Activated CD4-positive, alpha-beta memory T cell treated with anti-CD3 and anti-CD28 coated beads, Interleukin-2, amount 10 ng/mL, durations not matched to agents 7 days and 5 days (primary cell): ENCODE measurements around the gene STARD13. TPM values are rescaled to one million over a fixed set of nuclear protein-coding genes. Genes with fewer than 3 reads are reported as not detected.

Experiments used
- CTCF ChIA-PET: fragments of 350-600 bp; sonication (Branson Sonifier 250); formaldehyde crosslinking; loops from one replicate; lab custom pipeline; 2021; ENCODE audit warnings: antibody characterized with exemption, inconsistent platforms; lab: Charles Lee
- POLR2A ChIA-PET: fragments of 350-600 bp; sonication (Branson Sonifier 250); formaldehyde crosslinking; loops from one replicate; lab custom pipeline; 2021; ENCODE audit warnings: antibody characterized with exemption; lab: Charles Lee
- DNase-seq: peaks from one replicate; pipeline ENCODE4 v3.0.0-alpha.2; 2020
- H3K27ac Mint-ChIP-seq: one replicate; pipeline ENCODE4 v1.8.0; 2021; ENCODE audit warnings: mild to moderate bottlenecking, mixed read lengths
- H3K27me3 Mint-ChIP-seq: one replicate; pipeline ENCODE4 v1.8.0; 2021; ENCODE audit warnings: mixed read lengths
- H3K36me3 Mint-ChIP-seq: one replicate; pipeline ENCODE4 v1.8.0; 2021; ENCODE audit warnings: low read depth, mixed read lengths
- H3K4me1 Mint-ChIP-seq: one replicate; pipeline ENCODE4 v1.8.0; 2021; ENCODE audit warnings: mixed read lengths
- H3K4me3 Mint-ChIP-seq: one replicate; pipeline ENCODE4 v1.8.0; 2021; ENCODE audit warnings: mild to moderate bottlenecking, mixed read lengths
- H3K9me3 Mint-ChIP-seq: one replicate; pipeline ENCODE4 v1.8.0; 2021; ENCODE audit warnings: mixed read lengths
- total RNA-seq, 2 experiments: library from RNA; stranded (reverse); gene quantifications; one replicate each; pipeline ENCODE4 v1.2.3, GENCODE V29; 2021

Gene STARD13
- total RNA-seq, 2 experiments from 2014 or later: 0.15 to 0.20 TPM

DNA sequence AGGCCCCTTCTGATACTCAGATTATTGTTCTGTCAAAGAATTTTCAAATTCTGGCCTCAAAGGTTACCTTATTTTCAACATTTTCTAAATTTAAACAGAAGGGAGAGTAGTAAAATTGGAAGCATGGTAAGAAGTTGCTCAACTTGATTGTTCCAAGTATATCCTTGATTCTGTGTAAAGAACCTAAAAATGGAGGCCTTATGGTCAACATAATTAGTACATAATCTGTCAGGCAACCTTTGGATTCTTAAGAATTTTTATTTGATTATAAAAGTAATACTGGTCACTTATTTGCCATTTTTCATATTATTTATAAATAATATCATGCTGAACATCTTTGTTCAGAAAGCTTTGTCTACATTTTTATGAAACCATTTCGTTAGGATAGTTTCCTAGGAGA is 83.9 kb downstream of the STARD13 start:
- no peaks in the 10 kb centered on the region for H3K9me3 Mint-ChIP-seq
- DNase-seq: no peak
- ChIA-PET CTCF (no interaction called here), POLR2A (no interaction called here)
- no peak overlapping the region for H3K27ac Mint-ChIP-seq
- no peak overlapping the region for H3K4me3 Mint-ChIP-seq
- H3K27me3 Mint-ChIP-seq: peaks cover 5% of the 10 kb centered on the region
- H3K4me1 Mint-ChIP-seq: peaks cover 17% of the 10 kb centered on the region
- no peaks in the 10 kb centered on the region for H3K36me3 Mint-ChIP-seq

- Mint-ChIP-seq H3K27me3 (peaks cover 12% of the 10 kb centered on the region), H3K27ac (no peak overlapping the region), H3K4me1 (peaks cover 6% of the 10 kb centered on the region), H3K9me3 (no peaks in the 10 kb centered on the region), H3K36me3 (no peaks in the 10 kb centered on the region), H3K4me3 (no peak overlapping the region)
- POLR2A ChIA-PET: no interaction called here
- DNase-seq: no peak
- CTCF ChIA-PET: no interaction called here
Observed at GRCh38 chr13:33199289-33199850, 86.2 kb downstream of the STARD13 start.

GRCh38 chr13:33197541-33197971 is 88.0 kb downstream of the STARD13 start:
- H3K4me1 Mint-ChIP-seq: peaks cover 7% of the 10 kb centered on the region
- H3K4me3 Mint-ChIP-seq: no peak overlapping the region
- DNase-seq: no peak
- no peak overlapping the region for H3K27ac Mint-ChIP-seq
- H3K9me3 Mint-ChIP-seq: no peaks in the 10 kb centered on the region
- no peaks in the 10 kb centered on the region for H3K36me3 Mint-ChIP-seq
- ChIA-PET CTCF (interaction anchor here (1.1 kb wide), 1 partner anchor 482 kb away, joined by 3 read pairs; no protein-coding TSS in a partner anchor), POLR2A (no interaction called here)
- peaks cover 11% of the 10 kb centered on the region for H3K27me3 Mint-ChIP-seq

DNA sequence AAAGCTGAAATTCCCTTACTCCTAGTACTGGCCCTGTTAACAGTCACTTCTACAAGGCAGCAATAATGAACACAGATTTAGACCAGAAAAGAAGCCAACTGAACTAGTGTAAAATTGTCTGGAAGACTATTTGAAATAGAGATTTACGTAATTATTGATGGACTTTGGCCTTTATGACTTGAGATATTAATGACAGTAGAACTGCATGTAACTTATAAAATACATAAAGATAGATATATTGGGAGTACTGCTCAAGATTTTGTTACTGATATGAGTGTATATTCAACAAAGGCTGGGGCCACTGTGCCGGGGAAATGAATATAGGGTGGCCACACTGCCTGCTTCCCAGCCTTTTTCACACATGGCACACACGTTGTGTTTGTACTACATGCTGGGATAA is 88.8 kb downstream of the STARD13 start:
- POLR2A ChIA-PET: no interaction called here
- Mint-ChIP-seq H3K9me3 (no peaks in the 10 kb centered on the region), H3K4me1 (peaks cover 7% of the 10 kb centered on the region)

GRCh38 chr13:33195693-33196464 is 89.7 kb downstream of the STARD13 start:
- no peak overlapping the region for H3K4me3 Mint-ChIP-seq
- no peaks in the 10 kb centered on the region for H3K9me3 Mint-ChIP-seq
- peaks cover 7% of the 10 kb centered on the region for H3K4me1 Mint-ChIP-seq
- H3K27me3 Mint-ChIP-seq: peaks cover 7% of the 10 kb centered on the region
- H3K36me3 Mint-ChIP-seq: no peaks in the 10 kb centered on the region
- H3K27ac Mint-ChIP-seq: no peak overlapping the region
- CTCF ChIA-PET: no interaction called here
- no peak for DNase-seq
- POLR2A ChIA-PET: no interaction called here

More for the DNA sequence above, 88.8 kb downstream of the STARD13 start:
- no peak for DNase-seq
- H3K4me3 Mint-ChIP-seq: no peak overlapping the region
- no peak overlapping the region for H3K27ac Mint-ChIP-seq
- CTCF ChIA-PET: interaction anchor here (1.1 kb wide), 1 partner anchor 483 kb away, joined by 3 read pairs; no protein-coding TSS in a partner anchor
- no peaks in the 10 kb centered on the region for H3K36me3 Mint-ChIP-seq
- H3K27me3 Mint-ChIP-seq: peaks cover 7% of the 10 kb centered on the region

- ChIA-PET POLR2A (no interaction called here), CTCF (no interaction called here)
- no peak for DNase-seq
- no peak overlapping the region for H3K4me3 Mint-ChIP-seq
- H3K9me3 Mint-ChIP-seq: no peaks in the 10 kb centered on the region
- peaks cover 7% of the 10 kb centered on the region for H3K27me3 Mint-ChIP-seq
- H3K27ac Mint-ChIP-seq: no peak overlapping the region
- no peaks in the 10 kb centered on the region for H3K36me3 Mint-ChIP-seq
- peaks cover 7% of the 10 kb centered on the region for H3K4me1 Mint-ChIP-seq
Observed at GRCh38 chr13:33194820-33195692, 90.5 kb downstream of the STARD13 start.

DNA sequence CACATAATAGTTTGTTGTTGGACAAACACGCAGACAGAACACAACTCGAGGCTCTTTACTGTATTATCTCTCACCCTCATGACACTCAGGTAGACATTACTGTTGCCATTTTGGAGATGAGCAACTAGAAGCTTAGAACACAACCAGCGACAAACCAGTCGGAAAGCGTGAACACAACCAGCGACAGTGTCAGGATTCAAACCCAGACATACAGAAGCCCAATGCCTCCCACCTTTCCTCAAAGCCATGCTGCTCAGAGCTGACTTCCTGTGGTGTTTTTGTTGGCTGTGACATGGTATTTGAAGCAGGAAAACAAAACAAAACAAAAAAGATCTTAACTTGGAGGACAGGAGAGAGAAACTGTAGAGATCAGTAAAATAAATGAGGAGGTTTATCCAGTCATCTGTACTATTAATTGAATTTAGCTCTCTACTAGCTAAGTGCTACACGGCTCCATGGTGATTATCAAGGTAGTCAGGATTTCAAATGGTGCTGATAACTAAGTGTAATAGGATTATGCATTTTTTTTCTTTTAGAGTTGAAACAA is 92.1 kb downstream of the STARD13 start:
- no peak for DNase-seq
- Mint-ChIP-seq H3K4me3 (no peak overlapping the region), H3K27ac (no peak overlapping the region), H3K4me1 (peaks cover 8% of the 10 kb centered on the region), H3K9me3 (no peaks in the 10 kb centered on the region), H3K27me3 (peaks cover 7% of the 10 kb centered on the region), H3K36me3 (no peaks in the 10 kb centered on the region)
- POLR2A ChIA-PET: no interaction called here
- CTCF ChIA-PET: no interaction called here

GRCh38 chr13:33191425-33192210 is 93.9 kb downstream of the STARD13 start:
- no peak for DNase-seq
- H3K4me1 Mint-ChIP-seq: peaks cover 19% of the 10 kb centered on the region
- no peaks in the 10 kb centered on the region for H3K9me3 Mint-ChIP-seq
- ChIA-PET POLR2A (no interaction called here), CTCF (no interaction called here)
- no peaks in the 10 kb centered on the region for H3K36me3 Mint-ChIP-seq
- peaks cover 7% of the 10 kb centered on the region for H3K27me3 Mint-ChIP-seq
- H3K4me3 Mint-ChIP-seq: no peak overlapping the region
- H3K27ac Mint-ChIP-seq: no peak overlapping the region

DNA sequence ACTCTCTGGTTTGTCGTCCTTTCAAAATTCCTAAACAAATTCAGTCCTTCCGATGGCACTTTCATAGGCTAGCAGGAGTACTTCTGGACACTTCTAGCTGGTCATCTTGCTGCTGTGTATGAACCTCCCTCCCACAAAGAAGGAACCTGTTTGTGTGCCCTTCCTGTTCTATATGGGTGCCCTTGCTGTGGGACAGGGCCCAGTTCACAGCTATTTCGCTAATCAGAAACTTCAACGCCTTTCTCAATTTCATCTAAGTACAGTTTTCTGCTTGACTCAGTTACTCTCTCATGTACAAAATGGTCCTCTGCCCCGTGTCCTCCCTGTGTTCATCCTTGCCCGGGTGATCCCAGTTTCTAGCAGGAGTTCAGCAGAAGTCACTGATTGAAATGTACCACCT is 96.1 kb downstream of the STARD13 start:
- Mint-ChIP-seq H3K9me3 (no peaks in the 10 kb centered on the region), H3K4me3 (no peak overlapping the region), H3K4me1 (peaks cover 19% of the 10 kb centered on the region), H3K27me3 (peaks cover 2% of the 10 kb centered on the region), H3K27ac (no peak overlapping the region), H3K36me3 (no peaks in the 10 kb centered on the region)
- CTCF ChIA-PET: interaction anchor here (0.8 kb wide), 1 partner anchor 13 kb away, joined by 3 read pairs; no protein-coding TSS in a partner anchor
- POLR2A ChIA-PET: interaction anchor here (0.6 kb wide), 1 partner anchor 35 kb away, joined by 4 read pairs; no protein-coding TSS in a partner anchor
- DNase-seq: no peak

DNA sequence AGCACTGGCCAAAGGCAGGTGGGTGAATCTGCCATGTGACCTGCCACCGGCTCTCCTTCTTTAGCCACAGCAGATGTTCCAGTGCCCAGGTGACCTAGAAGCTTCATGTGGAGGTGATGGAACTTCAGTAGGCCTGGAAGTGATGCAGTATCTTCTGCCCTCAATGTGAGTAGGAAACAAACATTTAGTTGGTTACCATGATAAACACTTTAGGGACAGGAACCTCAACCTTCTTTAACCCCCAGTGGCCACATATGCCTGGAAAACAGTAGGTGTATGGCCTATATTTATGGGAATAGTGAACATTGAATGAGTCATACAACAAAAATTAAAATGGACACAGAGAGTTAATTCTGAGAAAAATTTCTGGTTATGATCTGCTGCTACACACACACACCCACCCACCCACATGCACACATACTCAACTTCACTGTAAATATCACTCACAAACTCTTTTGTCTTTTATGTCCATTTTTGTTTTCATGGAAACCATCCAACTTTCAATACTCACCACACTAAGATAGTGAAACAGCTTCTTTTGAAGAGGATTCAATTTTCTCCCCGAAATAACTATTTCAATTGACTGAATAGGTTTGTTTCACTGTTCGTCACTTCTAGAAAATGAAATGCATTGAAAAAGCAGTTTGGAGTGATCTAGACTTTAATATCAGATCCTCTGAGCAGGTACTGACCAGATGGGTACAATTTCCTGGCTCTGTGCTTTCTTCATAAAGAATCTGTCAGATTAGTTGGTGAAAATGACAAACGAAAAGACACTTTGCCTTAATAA is 97.3 kb downstream of the STARD13 start:
- ChIA-PET CTCF (no interaction called here), POLR2A (interaction anchor here (1.1 kb wide), 1 partner anchor 17 kb away, joined by 3 read pairs; no protein-coding TSS in a partner anchor)
- H3K27ac Mint-ChIP-seq: no peak overlapping the region
- H3K4me3 Mint-ChIP-seq: no peak overlapping the region
- peaks cover 13% of the 10 kb centered on the region for H3K4me1 Mint-ChIP-seq
- peaks cover 4% of the 10 kb centered on the region for H3K27me3 Mint-ChIP-seq
- no peaks in the 10 kb centered on the region for H3K9me3 Mint-ChIP-seq
- no peak for DNase-seq
- no peaks in the 10 kb centered on the region for H3K36me3 Mint-ChIP-seq

DNA sequence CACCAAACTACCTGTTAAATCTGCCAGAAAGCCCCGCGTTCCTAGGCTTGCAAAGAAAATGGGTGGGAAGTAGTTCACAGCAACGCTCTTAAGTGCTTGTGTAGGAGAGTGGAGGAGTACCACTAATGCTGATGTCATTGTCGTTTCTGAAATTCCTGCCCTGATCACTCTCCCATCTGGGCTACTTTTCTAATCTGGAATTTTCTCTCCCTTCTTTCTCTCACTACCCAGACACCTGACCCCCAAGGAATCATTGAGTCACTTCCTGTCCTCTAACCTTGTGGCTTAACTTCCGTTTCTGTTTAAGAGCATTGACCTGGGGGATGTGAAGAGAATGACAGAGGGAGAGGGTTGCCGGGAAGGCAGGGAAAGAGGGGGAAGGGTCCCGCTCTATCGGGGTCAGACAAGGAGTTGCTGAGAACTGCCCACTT is 98.7 kb downstream of the STARD13 start:
- peaks cover 9% of the 10 kb centered on the region for H3K27me3 Mint-ChIP-seq
- DNase-seq: no peak
- no peak overlapping the region for H3K27ac Mint-ChIP-seq
- CTCF ChIA-PET: no interaction called here
- H3K4me3 Mint-ChIP-seq: no peak overlapping the region
- H3K4me1 Mint-ChIP-seq: peaks cover 12% of the 10 kb centered on the region
- no peaks in the 10 kb centered on the region for H3K36me3 Mint-ChIP-seq
- POLR2A ChIA-PET: interaction anchor here (1.1 kb wide), 1 partner anchor 19 kb away, joined by 3 read pairs; no protein-coding TSS in a partner anchor
- no peaks in the 10 kb centered on the region for H3K9me3 Mint-ChIP-seq
